Duodenal mucosa (tissue), 2 donors: ENCODE results near the gene ADPRHL1.
"Not testable (repeated sequence)": the region's sequence is repeated elsewhere in the genome, so short reads cannot be mapped to it uniquely, and the experiment has no call there.

ENCODE experiments used
- H3K27ac ChIP-seq: one replicate; pipeline ENCODE4 v1.7.0; 2013; ENCODE audit warnings: low read depth, low read length
- H3K27me3 ChIP-seq, 2 donors: one replicate each; pipeline ENCODE4 v1.7.0; 2013; ENCODE audit warnings: low read length in 2 of 2, control low read depth in 1 of 2; ENCODE audit not compliant: insufficient read depth in 2 of 2, control insufficient read depth in 1 of 2
- H3K36me3 ChIP-seq, 2 donors: one replicate each; pipeline ENCODE4 v1.7.0; 2013; ENCODE audit warnings: low read length in 2 of 2, control low read depth in 1 of 2; ENCODE audit not compliant: insufficient read depth in 2 of 2, control insufficient read depth in 1 of 2
- H3K4me1 ChIP-seq, 2 donors: one replicate each; pipeline ENCODE4 v1.7.0; 2013; ENCODE audit warnings: low read length in 2 of 2, control low read depth in 1 of 2; ENCODE audit not compliant: insufficient read depth in 2 of 2, control insufficient read depth in 1 of 2
- H3K4me3 ChIP-seq, 2 donors: one replicate each; pipeline ENCODE4 v1.7.0; 2013; ENCODE audit warnings: low read length in 2 of 2, low read depth in 1 of 2
- H3K9ac ChIP-seq, 2 donors: one replicate each; pipeline ENCODE4 v1.7.0; 2013; ENCODE audit warnings: low read length in 2 of 2, low read depth in 1 of 2
- H3K9me3 ChIP-seq, 2 donors: one replicate each; pipeline ENCODE4 v1.7.0; 2013; ENCODE audit warnings: low read length in 2 of 2, control low read depth in 1 of 2; ENCODE audit not compliant: control insufficient read depth in 1 of 2

Gene ADPRHL1

GRCh38 chr13:113436866-113437265, 16.4 kb downstream of the ADPRHL1 start:
- not testable (repeated sequence) for H3K4me3 ChIP-seq, H3K36me3 ChIP-seq, H3K27ac ChIP-seq, H3K4me1 ChIP-seq, H3K9me3 ChIP-seq, H3K9ac ChIP-seq, H3K27me3 ChIP-seq

DNA sequence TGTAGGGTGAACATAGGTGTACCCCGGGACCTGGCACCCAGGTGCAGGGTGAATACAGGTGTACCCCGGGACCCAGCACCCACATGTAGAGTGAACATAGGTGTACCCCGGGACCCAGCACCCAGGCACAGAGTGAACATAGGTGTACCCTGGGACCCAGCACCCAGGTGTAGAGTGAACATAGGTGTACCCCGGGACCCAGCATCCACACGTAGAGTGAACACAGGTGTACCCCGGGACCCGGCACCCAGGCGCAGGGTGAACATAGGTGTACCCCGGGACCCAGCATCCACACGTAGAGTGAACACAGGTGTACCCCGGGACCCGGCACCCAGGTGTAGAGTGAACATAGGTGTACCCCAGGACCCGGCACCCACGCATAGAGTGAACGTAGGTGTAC, 17.4 kb downstream of the ADPRHL1 start:
- H3K27me3 ChIP-seq, H3K9me3 ChIP-seq, H3K27ac ChIP-seq, H3K36me3 ChIP-seq, H3K9ac ChIP-seq, H3K4me3 ChIP-seq, H3K4me1 ChIP-seq: not testable (repeated sequence)

- H3K27ac ChIP-seq: no peak overlapping the region
- no peaks in the 10 kb centered on the region for H3K9me3 ChIP-seq
- no peaks in the 10 kb centered on the region for H3K36me3 ChIP-seq
- H3K9ac ChIP-seq: no peak overlapping the region
- no peak overlapping the region for H3K4me3 ChIP-seq
- H3K27me3 ChIP-seq: no peaks in the 10 kb centered on the region
- H3K4me1 ChIP-seq: no peaks in the 10 kb centered on the region
These were observed 19.8 kb downstream of the ADPRHL1 start for GRCh38 chr13:113433391-113433916.

GRCh38 chr13:113432506-113433270, 20.6 kb downstream of the ADPRHL1 start:
- Histone ChIP-seq H3K9me3 (no peaks in the 10 kb centered on the region), H3K4me1 (no peaks in the 10 kb centered on the region), H3K27ac (no peak overlapping the region), H3K4me3 (no peak overlapping the region), H3K36me3 (no peaks in the 10 kb centered on the region), H3K27me3 (no peaks in the 10 kb centered on the region), H3K9ac (no peak overlapping the region)

GRCh38 chr13:113431171-113431570, 22.1 kb downstream of the ADPRHL1 start:
- Histone ChIP-seq H3K4me3 (no peak overlapping the region), H3K27ac (no peak overlapping the region), H3K9ac (no peak overlapping the region), H3K27me3 (no peaks in the 10 kb centered on the region), H3K36me3 (no peaks in the 10 kb centered on the region), H3K4me1 (no peaks in the 10 kb centered on the region), H3K9me3 (no peaks in the 10 kb centered on the region)

- Histone ChIP-seq H3K36me3 (no peaks in the 10 kb centered on the region), H3K9me3 (no peaks in the 10 kb centered on the region), H3K9ac (no peak overlapping the region), H3K27ac (no peak overlapping the region), H3K4me1 (no peaks in the 10 kb centered on the region), H3K27me3 (no peaks in the 10 kb centered on the region), H3K4me3 (no peak overlapping the region)
These were observed 22.7 kb downstream of the ADPRHL1 start for GRCh38 chr13:113430378-113431110.

DNA sequence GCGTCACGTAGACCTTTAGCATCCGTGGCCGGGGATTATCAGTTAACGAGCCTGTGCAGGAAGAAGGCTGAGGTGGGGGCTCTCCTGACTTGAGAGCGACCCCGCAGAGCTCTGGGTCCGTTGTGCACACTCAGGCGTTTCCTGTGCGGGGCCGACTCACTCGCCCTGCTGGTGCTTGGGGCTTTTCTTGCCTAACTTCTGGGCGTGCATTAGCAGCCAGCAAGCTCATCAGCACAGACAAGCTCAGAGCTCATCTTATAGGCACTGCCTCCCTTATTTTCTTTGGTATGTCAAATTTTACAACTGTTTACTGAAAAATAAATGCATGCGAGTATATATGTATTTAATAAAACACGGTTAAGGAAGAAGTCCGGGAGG, 23.7 kb downstream of the ADPRHL1 start:
- no peaks in the 10 kb centered on the region for H3K9me3 ChIP-seq

DNA sequence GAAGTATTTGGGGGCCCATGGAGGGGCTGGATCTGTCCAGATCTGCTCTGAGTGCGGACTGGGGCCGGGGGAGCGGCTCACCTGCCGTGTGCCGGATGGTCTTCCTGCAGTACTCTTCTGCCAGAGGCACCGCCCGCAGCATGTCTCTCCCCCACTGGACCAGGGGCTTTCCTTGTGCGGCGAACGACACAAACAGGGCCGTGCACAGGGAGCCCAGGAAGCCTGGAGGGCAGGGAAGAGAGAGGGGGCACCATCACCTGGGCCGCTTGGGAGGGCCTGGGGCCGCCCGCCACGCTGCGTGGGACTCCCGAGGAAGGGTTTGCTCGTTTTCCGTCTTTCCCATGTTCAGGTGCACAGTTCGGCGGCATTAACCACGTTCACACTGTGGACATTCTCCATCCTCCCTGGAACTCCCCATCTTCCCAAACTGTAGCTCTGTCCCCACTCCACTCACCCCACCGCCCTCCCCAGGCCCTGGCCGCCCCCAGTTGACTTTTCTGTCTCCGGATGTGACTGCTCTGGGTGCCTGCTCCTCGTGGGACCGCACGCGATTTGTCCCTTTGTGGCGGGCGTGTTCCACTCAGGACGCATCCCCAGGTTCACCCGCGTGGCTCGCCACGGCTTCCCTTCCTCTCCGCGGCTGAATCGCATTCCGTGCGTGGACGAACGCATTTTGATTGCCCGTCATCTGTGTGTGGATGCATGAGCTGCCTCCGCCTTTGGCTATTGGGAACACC, 24.2 kb downstream of the ADPRHL1 start:
- H3K36me3 ChIP-seq: no peaks in the 10 kb centered on the region
- H3K9me3 ChIP-seq: no peaks in the 10 kb centered on the region
- H3K9ac ChIP-seq: no peak overlapping the region
- H3K27ac ChIP-seq: no peak overlapping the region
- no peaks in the 10 kb centered on the region for H3K27me3 ChIP-seq
- no peak overlapping the region for H3K4me3 ChIP-seq
- H3K4me1 ChIP-seq: no peaks in the 10 kb centered on the region

More for the DNA sequence above, 23.7 kb downstream of the ADPRHL1 start:
- Histone ChIP-seq H3K4me1 (no peaks in the 10 kb centered on the region), H3K9ac (no peak overlapping the region), H3K27ac (no peak overlapping the region), H3K27me3 (no peaks in the 10 kb centered on the region), H3K4me3 (no peak overlapping the region), H3K36me3 (no peaks in the 10 kb centered on the region)

DNA sequence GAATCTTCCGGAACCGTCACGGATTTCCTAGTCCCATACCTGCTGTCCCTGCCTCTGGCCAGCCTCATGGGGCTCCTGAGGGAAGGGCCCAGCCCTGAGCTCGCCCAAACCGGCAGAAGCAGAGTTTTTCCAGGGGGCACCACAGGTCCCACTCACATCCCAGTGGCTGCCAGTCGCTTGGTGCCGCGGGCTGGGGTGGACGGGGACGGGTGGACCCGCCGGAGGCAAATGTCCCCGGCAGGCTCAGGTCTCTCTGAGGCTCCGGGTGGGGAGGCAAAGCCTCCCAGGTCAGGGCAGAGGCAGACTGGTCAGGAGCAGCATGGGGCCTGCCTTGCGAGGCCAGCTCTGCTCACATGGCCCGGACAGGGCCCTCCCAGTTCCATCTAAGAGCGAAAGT, 24.8 kb downstream of the ADPRHL1 start:
- Histone ChIP-seq H3K4me3 (no peak overlapping the region), H3K9ac (no peak overlapping the region), H3K27ac (no peak overlapping the region), H3K9me3 (no peaks in the 10 kb centered on the region), H3K4me1 (no peaks in the 10 kb centered on the region), H3K36me3 (no peaks in the 10 kb centered on the region), H3K27me3 (no peaks in the 10 kb centered on the region)
